Endothelial cell of umbilical vein (primary cell): ENCODE measurements around the gene SMAD6. TPM values are rescaled to one million over a fixed set of nuclear protein-coding genes. Genes with fewer than 3 reads are reported as not detected.
A peak's percentile ranks its signal among the peaks of the same experiment; 100 is the strongest.

Experiments used
- BruUV-seq: library from RNA; stranded (reverse); fragments of 400-500 nt; replicated peaks from 2 replicates; lab custom pipeline; 2021; lab: Mats Ljungman, UMichigan
- CTCF ChIA-PET: fragments of 300-600, 350-600 bp; sonication (Branson Sonifier 250); formaldehyde crosslinking; loops from one replicate; lab custom pipeline; 2021; ENCODE audit warnings: antibody characterized with exemption, inconsistent platforms; lab: Charles Lee
- POLR2A ChIA-PET: fragments of 300-600, 350-600 bp; sonication (Branson Sonifier 250); formaldehyde crosslinking; loops from one replicate; lab custom pipeline; 2021; ENCODE audit warnings: antibody characterized with exemption, inconsistent platforms; lab: Charles Lee
- DNase-seq: peaks from one replicate; pipeline ENCODE4 v3.0.0-alpha.2; 2011; ENCODE audit warnings: low read depth, low spot score
- FAIRE-seq: peaks from 2 replicates; lab custom pipeline; 2011; peaks lifted over from hg19 to GRCh38; lab: Jason Lieb, UNC
- H2AFZ ChIP-seq: 2 replicates; pipeline ENCODE4 v1.6.0; 2012; ENCODE audit warnings: low read depth, low read length, control low read depth, inconsistent platforms
- H3K27ac ChIP-seq: 2 replicates; pipeline ENCODE4 v1.5.1; 2011; ENCODE audit warnings: low read depth, mild to moderate bottlenecking, control low read depth, low read length, moderate library complexity; ENCODE audit not compliant: insufficient read depth
- H3K27me3 ChIP-seq, 2 experiments: 2 replicates each; pipeline versions ENCODE4 v1.6.0 to v1.6.1; 2011; ENCODE audit warnings: low read length in 2 of 2, mixed read lengths in 1 of 2; ENCODE audit not compliant: control insufficient read depth in 2 of 2, insufficient read depth in 2 of 2
- H3K36me3 ChIP-seq, 2 experiments: 2 replicates in 1 of 2; 3 replicates in 1 of 2; pipeline ENCODE4 v1.5.1; 2011; ENCODE audit warnings: low read length in 2 of 2, mild to moderate bottlenecking in 1 of 2, moderate library complexity in 1 of 2; ENCODE audit not compliant: control insufficient read depth in 2 of 2, insufficient read depth in 2 of 2; ENCODE audit errors: extremely low read depth in 1 of 2
- H3K4me1 ChIP-seq: 3 replicates; pipeline ENCODE4 v1.5.1; 2011; ENCODE audit warnings: mild to moderate bottlenecking, low read length; ENCODE audit not compliant: control insufficient read depth, insufficient read depth; ENCODE audit errors: extremely low read depth
- H3K4me2 ChIP-seq: 2 replicates; pipeline ENCODE4 v1.6.1; 2011; ENCODE audit warnings: low read length, control low read depth, mixed read lengths; ENCODE audit not compliant: insufficient read depth
- H3K4me3 ChIP-seq, 3 experiments: fragments of 200-600 bp in 1 of 3; sonication (generic), shearing (Covaris generic) in 1 of 3; replicated peaks in 1 of 3; 2 replicates each; pipeline ENCODE4 v1.5.1; 2011 to 2016; ENCODE audit warnings: control low read depth in 3 of 3, low read length in 3 of 3, mild to moderate bottlenecking in 2 of 3, inconsistent platforms in 1 of 3, low read depth in 1 of 3, moderate library complexity in 1 of 3; ENCODE audit not compliant: insufficient read depth in 1 of 3
- H3K79me2 ChIP-seq: 2 replicates; pipeline ENCODE4 v1.6.0; 2012; ENCODE audit warnings: low read length, inconsistent platforms; ENCODE audit not compliant: control insufficient read depth, insufficient read depth
- H3K9ac ChIP-seq: replicated peaks from 2 replicates; pipeline ENCODE3; 2011; ENCODE audit warnings: low read length, control low read depth; ENCODE audit not compliant: insufficient read depth; ENCODE audit errors: extremely low read depth
- H3K9me1 ChIP-seq: replicated peaks from 3 replicates; pipeline ENCODE4 v1.6.0; 2011; ENCODE audit warnings: mild to moderate bottlenecking, low read length; ENCODE audit not compliant: control insufficient read depth, insufficient read depth; ENCODE audit errors: extremely low read depth
- H3K9me3 ChIP-seq: replicated peaks from 2 replicates; pipeline ENCODE4 v1.5.1; 2012; ENCODE audit warnings: low read length, inconsistent platforms; ENCODE audit not compliant: control insufficient read depth, insufficient read depth
- H4K20me1 ChIP-seq: replicated peaks from 2 replicates; pipeline ENCODE3; 2011; ENCODE audit warnings: mild to moderate bottlenecking, low read length; ENCODE audit not compliant: control insufficient read depth, insufficient read depth; ENCODE audit errors: extremely low read depth
- CTCF ChIP-seq, 2 donors: IDR thresholded peaks; 1 replicate in 1 of 2; 2 replicates in 1 of 2; pipeline ENCODE4 v1.5.1; 2011; ENCODE audit warnings: low read length in 2 of 2, mild to moderate bottlenecking in 2 of 2, moderate library complexity in 2 of 2, control low read depth in 1 of 2, inconsistent platforms in 1 of 2, low read depth in 1 of 2; ENCODE audit not compliant: insufficient read depth in 1 of 2; ENCODE audit errors: extremely low read depth in 1 of 2
- MYC ChIP-seq: IDR thresholded peaks from one replicate; pipeline ENCODE4 v1.6.1; 2011; ENCODE audit warnings: mild to moderate bottlenecking, low read depth, low read length
- POLR2AphosphoS5 ChIP-seq: IDR thresholded peaks from 2 replicates; pipeline ENCODE4 v1.6.1; 2012; ENCODE audit warnings: low read depth, mild to moderate bottlenecking, control low read depth, low read length, moderate library complexity; ENCODE audit not compliant: insufficient read depth
- dilution Hi-C: fragments of 300-500 bp; cut with MboI; formaldehyde crosslinking; loops from one replicate; pipeline ENCODE4 v1.15.0; 2019; ENCODE audit warnings: low sequenced_read_pairs; ENCODE audit not compliant: extremely low pct_ligation_motif_present
- intact Hi-C: fragments of 100-400 bp; cut with micrococcal nuclease; formaldehyde crosslinking; loops from one replicate; pipeline ENCODE4 v1.10.0; 2022
- polyA plus RNA-seq, 4 experiments: library from polyadenylated mRNA; depleted of rRNA in 3 of 4; stranded (reverse) in 3 of 4; unstranded in 1 of 4; fragments of >200 nt; gene quantifications; 2 replicates each; pipeline versions ENCODE4 v1.2.1 to v1.2.3, GENCODE V29; 2011 to 2012; ENCODE audit warnings: missing spikeins in 1 of 4
- total RNA-seq: library from RNA; stranded (reverse); gene quantifications from 2 replicates; pipeline ENCODE4 v1.2.3, GENCODE V29; 2021
- TF ChIP-seq, protein P1 (sequence below): IDR thresholded peaks from 2 replicates; pipeline ENCODE4 v1.6.1; 2011; ENCODE audit not compliant: insufficient read depth, insufficient read length

SMAD6 gene
- total and polyA plus RNA-seq, 2 donors (not counting 3 experiments of a cell fraction or from before 2014, with no cell fraction given): 7.3 to 12.5 TPM

GRCh38 chr15:66696770-66697169, 5.3 kb upstream of the SMAD6 start:
- Histone ChIP-seq H3K27me3 (no peaks in the 10 kb centered on the region), H3K4me3 (no peak overlapping the region), H3K79me2 (no peaks in the 10 kb centered on the region), H3K9me3 (no peaks in the 10 kb centered on the region), H3K9ac (no peak overlapping the region), H3K27ac (no peak overlapping the region), H2AFZ (no peak overlapping the region), H3K36me3 (no peaks in the 10 kb centered on the region), H3K4me1 (peaks cover 7% of the 10 kb centered on the region), H3K9me1 (no peaks in the 10 kb centered on the region), H3K4me2 (no peak overlapping the region), H4K20me1 (no peaks in the 10 kb centered on the region)
- ChIA-PET CTCF (interaction anchor here (0.9 to 14.2 kb wide), 5 partner anchors 10 to 93 kb away, joined by 3 to 226 read pairs (median 18); no protein-coding TSS in a partner anchor), POLR2A (no interaction called here)
- no TSS peak for BruUV-seq
- DNase-seq (no peak), FAIRE-seq (no peak)
- intact Hi-C loops: no loop called here
- no peak for TF ChIP-seq CTCF (IDR thresholded peaks at IDR 0.05; ENCODE audit: extremely low read depth in 1 of 2, insufficient read depth in 1 of 2, low read depth in 1 of 2, low read length in 2 of 2)
- no peak for TF ChIP-seq MYC
- no peak for TF ChIP-seq POLR2AphosphoS5
- dilution Hi-C loops: no loop called here

GRCh38 chr15:66698318-66698961, 3.6 kb upstream of the SMAD6 start:
- FAIRE-seq: peak; percentile 92
- no peaks in the 10 kb centered on the region for H4K20me1 ChIP-seq
- dilution Hi-C loops (no loop called here), intact Hi-C loops (loop anchor here (1.0 to 2.0 kb wide), 3 partner anchors 52 to 95 kb away; no protein-coding TSS in a partner anchor)
- no TSS peak for BruUV-seq
- H3K9me3 ChIP-seq: no peaks in the 10 kb centered on the region
- CTCF ChIA-PET: interaction anchor here (0.5 to 14.2 kb wide), 23 partner anchors 8 to 168 kb away, joined by 3 to 226 read pairs (median 5); no protein-coding TSS in a partner anchor
- H3K79me2 ChIP-seq: peaks cover 11% of the 10 kb centered on the region
- no peak overlapping the region for H3K9ac ChIP-seq
- POLR2A ChIA-PET: no interaction called here
- no peak overlapping the region for H3K4me3 ChIP-seq
- H3K4me2 ChIP-seq: no peak overlapping the region
- H3K36me3 ChIP-seq: no peaks in the 10 kb centered on the region
- TF ChIP-seq CTCF (IDR thresholded peaks at IDR 0.05; ENCODE audit: extremely low read depth in 1 of 2, insufficient read depth in 1 of 2, low read depth in 1 of 2, low read length in 2 of 2): peak; percentile 88 to 96
- TF ChIP-seq, protein P1, sequence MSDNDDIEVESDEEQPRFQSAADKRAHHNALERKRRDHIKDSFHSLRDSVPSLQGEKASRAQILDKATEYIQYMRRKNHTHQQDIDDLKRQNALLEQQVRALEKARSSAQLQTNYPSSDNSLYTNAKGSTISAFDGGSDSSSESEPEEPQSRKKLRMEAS: no peak
- peak; percentile 71 for DNase-seq
- H3K27me3 ChIP-seq: no peaks in the 10 kb centered on the region
- H3K4me1 ChIP-seq: peaks cover 7% of the 10 kb centered on the region
- no peaks in the 10 kb centered on the region for H3K9me1 ChIP-seq
- H2AFZ ChIP-seq: peak overlapping the region; percentile 57
- H3K27ac ChIP-seq: no peak overlapping the region
